ENCODE data around the gene WASF2.
A peak's percentile ranks its signal among the peaks of the same experiment; 100 is the strongest.

The WASF2 gene

DNA sequence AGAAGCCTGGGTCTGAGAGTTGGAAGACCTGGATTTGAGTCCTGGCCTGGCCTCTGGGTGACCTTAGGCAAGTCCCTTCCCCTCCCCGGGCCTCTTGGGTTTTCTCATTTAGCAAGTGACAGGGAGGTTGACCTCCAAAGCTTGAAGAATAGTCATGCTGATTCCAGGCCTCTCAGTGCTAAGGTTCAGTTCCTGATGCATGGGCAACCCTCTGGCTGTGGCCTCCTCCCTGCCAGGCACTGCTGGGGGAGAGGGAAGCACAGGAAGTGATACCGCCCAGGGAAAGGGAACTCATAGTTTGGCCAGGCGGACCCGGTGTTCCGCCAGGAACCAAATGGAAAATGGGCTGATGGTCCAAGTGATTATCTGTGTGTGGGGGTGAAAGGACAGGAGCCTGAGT is 23.6 kb upstream of the WASF2 start:
- Histone ChIP-seq H3K9me3 (ENCODE audit: control insufficient read depth, low read length) (no peaks in the 10 kb centered on the region), H3K14ac (ENCODE audit: low read length in 2 of 2) (no peak overlapping the region), H3K18ac (ENCODE audit: low read depth in 1 of 2, low read length in 2 of 2) (no peak overlapping the region), H3K27me3 (ENCODE audit: control insufficient read depth in 1 of 2, insufficient read depth in 1 of 2, low read length in 2 of 2) (no peaks in the 10 kb centered on the region), H3K4ac (ENCODE audit: low read depth in 1 of 2, low read length in 2 of 2) (no peak overlapping the region), H2BK5ac (ENCODE audit: low read depth, low read length, poor library complexity, severe bottlenecking) (no peak overlapping the region), H3K79me1 (replicated peaks; ENCODE audit: low read length, poor library complexity, severe bottlenecking) (no peaks in the 10 kb centered on the region), H3K4me1 (ENCODE audit: control insufficient read depth, insufficient read depth, low read depth, low read length) (peaks cover 5% of the 10 kb centered on the region), H2AK5ac (ENCODE audit: low read length, severe bottlenecking) (no peak overlapping the region), H3K9ac (ENCODE audit: low read length) (no peak overlapping the region), H2BK120ac (ENCODE audit: low read depth, low read length) (no peak overlapping the region), H3K4me3 (ENCODE audit: insufficient read depth in 1 of 2, low read depth in 1 of 2, low read length in 2 of 2) (no peak overlapping the region), H2AFZ (ENCODE audit: low read depth, low read length) (no peak overlapping the region), H3K23ac (ENCODE audit: low read length in 2 of 2) (no peak overlapping the region), H3K36me3 (ENCODE audit: control insufficient read depth in 1 of 2, insufficient read depth in 2 of 2, low read depth in 1 of 2, low read length in 2 of 2) (no peaks in the 10 kb centered on the region), H2BK12ac (ENCODE audit: low read length in 2 of 2) (no peak overlapping the region), H3K27ac (ENCODE audit: low read length, poor library complexity, severe bottlenecking) (no peak overlapping the region), H2BK15ac (ENCODE audit: low read depth, poor library complexity, severe bottlenecking) (no peak overlapping the region), H4K91ac (ENCODE audit: low read length) (no peak overlapping the region), H4K8ac (ENCODE audit: low read length) (no peak overlapping the region), H3K4me2 (ENCODE audit: low read length, poor library complexity, severe bottlenecking) (no peak overlapping the region)
- no peak for DNase-seq
- 89% methylated on average over 5 of the region's 5 CpGs for WGBS

GRCh38 chr1:27509127-27510080 is 19.4 kb upstream of the WASF2 start:
- Histone ChIP-seq H2AK5ac (ENCODE audit: low read length, severe bottlenecking) (no peak overlapping the region), H3K14ac (ENCODE audit: low read length in 2 of 2) (no peak overlapping the region), H4K91ac (ENCODE audit: low read length) (peak overlapping the region; percentile 68), H3K27ac (ENCODE audit: low read length, poor library complexity, severe bottlenecking) (no peak overlapping the region), H2BK12ac (ENCODE audit: low read length in 2 of 2) (peak overlapping the region in 1 of 2 experiments; percentile 24), H2AFZ (ENCODE audit: low read depth, low read length) (no peak overlapping the region), H3K79me1 (replicated peaks; ENCODE audit: low read length, poor library complexity, severe bottlenecking) (no peaks in the 10 kb centered on the region), H3K9me3 (ENCODE audit: control insufficient read depth, low read length) (no peaks in the 10 kb centered on the region), H3K4me1 (ENCODE audit: control insufficient read depth, insufficient read depth, low read depth, low read length) (peaks cover 11% of the 10 kb centered on the region), H3K4ac (ENCODE audit: low read depth in 1 of 2, low read length in 2 of 2) (peak overlapping the region in 1 of 2 experiments; percentile 70), H4K8ac (ENCODE audit: low read length) (no peak overlapping the region), H2BK120ac (ENCODE audit: low read depth, low read length) (no peak overlapping the region), H3K27me3 (ENCODE audit: control insufficient read depth in 1 of 2, insufficient read depth in 1 of 2, low read length in 2 of 2) (no peaks in the 10 kb centered on the region), H3K18ac (ENCODE audit: low read depth in 1 of 2, low read length in 2 of 2) (peak overlapping the region in 1 of 2 experiments; percentile 11), H3K4me2 (ENCODE audit: low read length, poor library complexity, severe bottlenecking) (no peak overlapping the region), H2BK15ac (ENCODE audit: low read depth, poor library complexity, severe bottlenecking) (no peak overlapping the region), H3K4me3 (ENCODE audit: insufficient read depth in 1 of 2, low read depth in 1 of 2, low read length in 2 of 2) (no peak overlapping the region), H2BK5ac (ENCODE audit: low read depth, low read length, poor library complexity, severe bottlenecking) (no peak overlapping the region), H3K36me3 (ENCODE audit: control insufficient read depth in 1 of 2, insufficient read depth in 2 of 2, low read depth in 1 of 2, low read length in 2 of 2) (no peaks in the 10 kb centered on the region), H3K9ac (ENCODE audit: low read length) (no peak overlapping the region), H3K23ac (ENCODE audit: low read length in 2 of 2) (no peak overlapping the region)
- DNase-seq = no peak
- WGBS = 90% methylated on average over 7 of the region's 9 CpGs

GRCh38 chr1:27507960-27508665 is 18.1 kb upstream of the WASF2 start:
- no peak overlapping the region for H4K91ac ChIP-seq (ENCODE audit: low read length)
- no peak overlapping the region for H4K8ac ChIP-seq (ENCODE audit: low read length)
- H3K4me2 ChIP-seq (ENCODE audit: low read length, poor library complexity, severe bottlenecking) = no peak overlapping the region
- WGBS = 96% methylated on average over 6 of the region's 6 CpGs
- no peak overlapping the region for H3K14ac ChIP-seq (ENCODE audit: low read length in 2 of 2)
- no peak overlapping the region for H3K4ac ChIP-seq (ENCODE audit: low read depth in 1 of 2, low read length in 2 of 2)
- no peaks in the 10 kb centered on the region for H3K36me3 ChIP-seq (ENCODE audit: control insufficient read depth in 1 of 2, insufficient read depth in 2 of 2, low read depth in 1 of 2, low read length in 2 of 2)
- H2BK12ac ChIP-seq (ENCODE audit: low read length in 2 of 2) = peak overlapping the region in 1 of 2 experiments; percentile 6
- no peak overlapping the region for H2BK5ac ChIP-seq (ENCODE audit: low read depth, low read length, poor library complexity, severe bottlenecking)
- DNase-seq = no peak
- no peak overlapping the region for H3K27ac ChIP-seq (ENCODE audit: low read length, poor library complexity, severe bottlenecking)
- H3K4me3 ChIP-seq (ENCODE audit: insufficient read depth in 1 of 2, low read depth in 1 of 2, low read length in 2 of 2) = no peak overlapping the region
- peaks cover 16% of the 10 kb centered on the region for H3K4me1 ChIP-seq (ENCODE audit: control insufficient read depth, insufficient read depth, low read depth, low read length)
- H3K18ac ChIP-seq (ENCODE audit: low read depth in 1 of 2, low read length in 2 of 2) = peak overlapping the region in 1 of 2 experiments; percentile 63
- no peak overlapping the region for H2BK120ac ChIP-seq (ENCODE audit: low read depth, low read length)
- no peak overlapping the region for H2BK15ac ChIP-seq (ENCODE audit: low read depth, poor library complexity, severe bottlenecking)
- H2AFZ ChIP-seq (ENCODE audit: low read depth, low read length) = no peak overlapping the region
- no peak overlapping the region for H3K23ac ChIP-seq (ENCODE audit: low read length in 2 of 2)
- no peaks in the 10 kb centered on the region for H3K27me3 ChIP-seq (ENCODE audit: control insufficient read depth in 1 of 2, insufficient read depth in 1 of 2, low read length in 2 of 2)
- H3K79me1 ChIP-seq (replicated peaks; ENCODE audit: low read length, poor library complexity, severe bottlenecking) = no peaks in the 10 kb centered on the region
- H2AK5ac ChIP-seq (ENCODE audit: low read length, severe bottlenecking) = no peak overlapping the region
- H3K9me3 ChIP-seq (ENCODE audit: control insufficient read depth, low read length) = no peaks in the 10 kb centered on the region
- H3K9ac ChIP-seq (ENCODE audit: low read length) = no peak overlapping the region

DNA sequence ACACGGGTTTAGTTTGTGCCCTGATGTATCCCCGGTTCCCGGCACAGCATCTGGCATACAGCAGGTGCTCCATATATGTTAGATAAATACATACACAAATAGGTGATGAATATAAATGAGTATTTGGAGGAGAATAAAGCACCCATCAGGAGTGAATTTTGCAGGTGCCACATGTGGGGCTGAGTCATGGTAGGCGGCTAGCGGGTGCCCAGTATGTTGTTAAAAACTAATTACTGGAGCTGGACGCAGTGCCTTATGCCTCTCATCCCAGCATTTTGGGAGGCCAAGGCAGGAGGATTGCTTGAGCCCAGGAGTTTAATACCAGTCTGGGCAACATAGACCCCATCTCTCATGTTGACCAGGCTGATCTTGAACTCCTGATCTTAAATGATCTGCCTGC is 16.7 kb upstream of the WASF2 start:
- peak overlapping the region in 1 of 2 experiments; percentile 5 for H3K18ac ChIP-seq (ENCODE audit: low read depth in 1 of 2, low read length in 2 of 2)
- H2AFZ ChIP-seq (ENCODE audit: low read depth, low read length) = no peak overlapping the region
- DNase-seq = no peak
- H3K4ac ChIP-seq (ENCODE audit: low read depth in 1 of 2, low read length in 2 of 2) = no peak overlapping the region
- no peak overlapping the region for H3K9ac ChIP-seq (ENCODE audit: low read length)
- no peak overlapping the region for H4K8ac ChIP-seq (ENCODE audit: low read length)
- H4K91ac ChIP-seq (ENCODE audit: low read length) = no peak overlapping the region
- H3K14ac ChIP-seq (ENCODE audit: low read length in 2 of 2) = no peak overlapping the region
- no peaks in the 10 kb centered on the region for H3K79me1 ChIP-seq (replicated peaks; ENCODE audit: low read length, poor library complexity, severe bottlenecking)
- H3K23ac ChIP-seq (ENCODE audit: low read length in 2 of 2) = no peak overlapping the region
- no peak overlapping the region for H3K4me2 ChIP-seq (ENCODE audit: low read length, poor library complexity, severe bottlenecking)
- H2AK5ac ChIP-seq (ENCODE audit: low read length, severe bottlenecking) = no peak overlapping the region
- H2BK120ac ChIP-seq (ENCODE audit: low read depth, low read length) = no peak overlapping the region
- no peaks in the 10 kb centered on the region for H3K27me3 ChIP-seq (ENCODE audit: control insufficient read depth in 1 of 2, insufficient read depth in 1 of 2, low read length in 2 of 2)
- no peak overlapping the region for H3K4me3 ChIP-seq (ENCODE audit: insufficient read depth in 1 of 2, low read depth in 1 of 2, low read length in 2 of 2)
- H3K27ac ChIP-seq (ENCODE audit: low read length, poor library complexity, severe bottlenecking) = no peak overlapping the region
- H3K36me3 ChIP-seq (ENCODE audit: control insufficient read depth in 1 of 2, insufficient read depth in 2 of 2, low read depth in 1 of 2, low read length in 2 of 2) = no peaks in the 10 kb centered on the region
- WGBS = 97% methylated on average over 6 of the region's 6 CpGs
- no peak overlapping the region for H2BK15ac ChIP-seq (ENCODE audit: low read depth, poor library complexity, severe bottlenecking)
- H2BK5ac ChIP-seq (ENCODE audit: low read depth, low read length, poor library complexity, severe bottlenecking) = no peak overlapping the region
- peaks cover 16% of the 10 kb centered on the region for H3K4me1 ChIP-seq (ENCODE audit: control insufficient read depth, insufficient read depth, low read depth, low read length)
- peak overlapping the region in 1 of 2 experiments; percentile 10 for H2BK12ac ChIP-seq (ENCODE audit: low read length in 2 of 2)
- no peaks in the 10 kb centered on the region for H3K9me3 ChIP-seq (ENCODE audit: control insufficient read depth, low read length)

Data from mesenchymal stem cell (in vitro differentiated cells and primary cell).